ENCODE measurements around the gene TCF7.

The TCF7 gene

GRCh38 chr5:134106991-134107701 lies 7.3 kb upstream of the TCF7 start:
- DNase-seq (ENCODE audit: extremely low read depth, low read depth), result no peak
- TF ChIP-seq, protein P1, sequence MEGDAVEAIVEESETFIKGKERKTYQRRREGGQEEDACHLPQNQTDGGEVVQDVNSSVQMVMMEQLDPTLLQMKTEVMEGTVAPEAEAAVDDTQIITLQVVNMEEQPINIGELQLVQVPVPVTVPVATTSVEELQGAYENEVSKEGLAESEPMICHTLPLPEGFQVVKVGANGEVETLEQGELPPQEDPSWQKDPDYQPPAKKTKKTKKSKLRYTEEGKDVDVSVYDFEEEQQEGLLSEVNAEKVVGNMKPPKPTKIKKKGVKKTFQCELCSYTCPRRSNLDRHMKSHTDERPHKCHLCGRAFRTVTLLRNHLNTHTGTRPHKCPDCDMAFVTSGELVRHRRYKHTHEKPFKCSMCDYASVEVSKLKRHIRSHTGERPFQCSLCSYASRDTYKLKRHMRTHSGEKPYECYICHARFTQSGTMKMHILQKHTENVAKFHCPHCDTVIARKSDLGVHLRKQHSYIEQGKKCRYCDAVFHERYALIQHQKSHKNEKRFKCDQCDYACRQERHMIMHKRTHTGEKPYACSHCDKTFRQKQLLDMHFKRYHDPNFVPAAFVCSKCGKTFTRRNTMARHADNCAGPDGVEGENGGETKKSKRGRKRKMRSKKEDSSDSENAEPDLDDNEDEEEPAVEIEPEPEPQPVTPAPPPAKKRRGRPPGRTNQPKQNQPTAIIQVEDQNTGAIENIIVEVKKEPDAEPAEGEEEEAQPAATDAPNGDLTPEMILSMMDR (IDR thresholded peaks at IDR 0.05; ENCODE audit: low read depth, low read length), result no peak

DNA sequence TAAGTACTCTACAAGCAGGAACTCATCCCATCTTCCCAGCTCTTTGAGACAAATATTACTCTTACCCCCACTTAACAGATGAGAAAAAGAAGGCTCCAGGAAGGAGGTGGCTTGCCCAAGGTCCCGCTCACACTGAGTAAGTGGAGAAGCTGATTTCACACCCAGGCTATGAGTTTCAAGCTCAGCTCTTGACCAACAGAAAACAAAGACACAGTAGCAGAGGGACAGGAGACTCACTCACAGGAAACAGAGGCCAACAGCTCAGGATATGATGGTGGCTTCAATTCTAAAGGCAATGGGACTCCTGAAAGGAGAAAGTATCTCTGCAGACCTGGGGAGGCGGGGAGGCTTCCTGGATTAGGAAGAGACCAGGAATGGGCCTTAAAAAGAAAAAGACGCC lies 6.7 kb upstream of the TCF7 start:
- no peak for DNase-seq (ENCODE audit: extremely low read depth, low read depth)
- TF ChIP-seq, protein P1 (IDR thresholded peaks at IDR 0.05; ENCODE audit: low read depth, low read length), result no peak

DNA sequence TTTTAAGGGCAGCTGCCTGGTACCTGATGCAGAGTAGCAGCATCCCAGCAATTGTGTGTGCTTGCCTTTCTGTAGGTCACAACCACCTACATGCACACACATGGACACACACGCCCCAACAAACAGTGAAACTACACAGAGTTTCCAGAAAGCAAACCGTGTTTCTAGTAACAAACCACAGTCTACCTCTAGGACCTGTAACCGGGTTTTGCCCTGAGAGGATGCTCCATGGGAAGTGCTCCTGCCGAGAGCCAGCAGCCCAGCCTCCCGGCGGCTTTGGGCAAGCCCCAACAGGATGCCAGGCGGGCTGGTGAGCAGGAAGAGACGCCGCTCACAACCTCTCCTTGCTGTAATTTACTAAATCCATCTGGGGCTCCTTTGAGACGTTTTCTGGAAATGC lies 4.1 kb upstream of the TCF7 start:
- DNase-seq (ENCODE audit: extremely low read depth, low read depth), result no peak

DNA sequence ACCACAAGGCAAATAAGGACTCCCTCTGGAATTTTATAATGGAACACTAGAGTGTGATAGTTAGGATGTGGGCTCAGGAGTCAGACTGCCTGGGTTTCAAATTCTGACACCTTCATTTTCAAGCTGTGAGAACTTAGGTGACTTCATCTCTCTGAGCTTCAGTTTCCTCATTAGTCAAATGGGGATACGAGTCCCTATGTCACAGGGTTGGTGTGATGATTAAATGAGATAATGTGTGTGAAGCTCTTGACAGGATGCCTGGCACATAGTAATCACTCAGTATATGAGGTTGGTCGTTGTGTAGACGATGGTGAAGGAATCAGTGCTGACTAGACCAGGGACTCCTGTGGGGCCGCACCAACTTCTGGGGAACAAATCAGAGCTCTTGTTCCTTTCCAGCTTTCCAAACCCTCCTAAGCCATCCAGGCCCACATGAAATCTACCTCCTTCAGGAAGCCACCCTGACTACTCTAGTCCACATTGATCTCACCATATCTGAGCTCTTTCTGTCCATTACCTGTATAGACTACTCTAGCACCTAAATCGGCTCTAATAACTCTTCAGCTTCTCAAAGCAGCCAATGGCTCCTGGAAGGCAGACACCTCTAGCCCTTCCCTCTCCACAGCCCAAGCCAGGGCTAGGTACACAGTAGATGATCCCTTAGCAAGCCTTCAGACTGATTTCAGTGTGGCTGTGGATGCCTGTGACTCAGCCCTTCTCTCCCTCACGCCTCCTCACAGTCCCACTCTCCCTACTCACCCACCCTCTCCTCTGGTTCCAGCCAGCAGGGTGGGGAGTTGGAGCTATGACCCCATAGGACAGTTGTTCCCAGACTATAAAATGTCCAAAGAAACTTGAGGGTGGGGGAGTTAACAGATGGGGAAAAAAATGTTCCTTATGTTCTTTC lies 2.5 kb upstream of the TCF7 start:
- TF ChIP-seq, protein P1 (IDR thresholded peaks at IDR 0.05; ENCODE audit: low read depth, low read length), result no peak
- DNase-seq (ENCODE audit: extremely low read depth, low read depth), result no peak

More for the DNA sequence above, 4.1 kb upstream of the TCF7 start:
- TF ChIP-seq, protein P1 (IDR thresholded peaks at IDR 0.05; ENCODE audit: low read depth, low read length), result no peak

DNA sequence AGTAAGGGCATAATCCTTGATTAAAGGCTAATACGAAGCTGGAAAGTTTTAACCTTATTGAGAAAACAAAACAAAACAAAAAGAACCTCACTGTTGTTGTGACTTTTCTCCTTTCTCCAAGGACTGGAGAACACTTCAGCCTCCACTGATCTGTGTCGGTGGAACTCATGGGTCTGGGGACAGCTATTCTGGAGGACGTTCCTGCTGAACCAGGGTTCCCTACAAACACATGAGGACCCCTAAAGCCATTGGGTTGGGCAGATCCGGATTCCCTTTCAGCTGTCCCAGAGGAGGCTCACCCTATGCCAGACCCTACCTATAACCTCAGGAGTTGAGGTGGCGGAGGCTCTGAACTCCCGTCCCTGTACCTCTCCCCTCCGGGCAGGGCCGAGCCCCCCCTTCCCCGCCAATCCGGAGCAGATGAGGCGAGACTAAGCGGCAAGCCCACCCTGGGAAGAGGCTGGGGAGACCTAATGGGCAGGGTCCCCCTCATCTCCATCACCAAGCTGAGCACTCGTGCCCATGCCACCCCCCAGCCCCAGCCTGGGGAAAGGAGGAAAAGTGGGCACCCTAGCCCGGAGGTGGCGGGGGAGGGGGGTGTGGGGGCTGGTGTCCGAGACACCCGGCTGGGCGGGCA lies 1.6 kb upstream of the TCF7 start:
- TF ChIP-seq, protein P1 (IDR thresholded peaks at IDR 0.05; ENCODE audit: low read depth, low read length), result no peak
- no peak for DNase-seq (ENCODE audit: extremely low read depth, low read depth)

GRCh38 chr5:134113363-134113889 lies 1.1 kb upstream of the TCF7 start:
- no peak for DNase-seq (ENCODE audit: extremely low read depth, low read depth)
- TF ChIP-seq, protein P1 (IDR thresholded peaks at IDR 0.05; ENCODE audit: low read depth, low read length), result no peak
